DND-41 (cell line): ENCODE results near the gene IFT43.

Experiments
- ATAC-seq: fragments of 200-7000 bp; cut with Tn5 transposase; 3 replicates; pipeline ENCODE4 v1.9.1; 2021; ENCODE audit warnings: low read depth; ENCODE audit not compliant: insufficient read depth
- DNase-seq: peaks from one replicate; pipeline ENCODE4 v3.0.0-alpha.2; 2020
- H2AFZ ChIP-seq: 2 replicates; pipeline ENCODE4 v1.6.0; 2012; ENCODE audit warnings: low read depth, low read length
- H3K27ac ChIP-seq: 2 replicates; pipeline ENCODE4 v1.5.1; 2012; ENCODE audit warnings: low read length, inconsistent platforms
- H3K27me3 ChIP-seq: fragments of 200-600 bp; sonication (generic); 2 replicates; pipeline ENCODE4 v1.6.0; 2012; ENCODE audit warnings: low read length, mild to moderate bottlenecking, inconsistent platforms; ENCODE audit not compliant: insufficient read depth, poor library complexity
- H3K36me3 ChIP-seq: 2 replicates; pipeline ENCODE4 v1.5.1; 2012; ENCODE audit warnings: low read length, inconsistent platforms; ENCODE audit not compliant: insufficient read depth
- H3K4me1 ChIP-seq: 2 replicates; pipeline ENCODE4 v1.5.1; 2012; ENCODE audit warnings: mild to moderate bottlenecking, low read length; ENCODE audit not compliant: insufficient read depth
- H3K4me2 ChIP-seq: 2 replicates; pipeline ENCODE4 v1.6.0; 2012; ENCODE audit warnings: mild to moderate bottlenecking, moderate library complexity, low read length, inconsistent platforms; ENCODE audit not compliant: insufficient read depth
- H3K4me3 ChIP-seq, 2 experiments: fragments of 200-600 bp in 1 of 2; shearing (Covaris generic) in 1 of 2; 2 replicates each; pipeline ENCODE4 v1.5.1; 2012 to 2016; ENCODE audit warnings: inconsistent platforms in 2 of 2, low read length in 2 of 2, mild to moderate bottlenecking in 2 of 2, low read depth in 1 of 2, moderate library complexity in 1 of 2
- H3K79me2 ChIP-seq: 2 replicates; pipeline ENCODE4 v1.6.0; 2012; ENCODE audit warnings: low read length, inconsistent platforms; ENCODE audit not compliant: insufficient read depth
- H3K9ac ChIP-seq: 2 replicates; pipeline ENCODE4 v1.6.0; 2012; ENCODE audit warnings: low read depth, mild to moderate bottlenecking, inconsistent platforms, low read length, moderate library complexity
- H3K9me3 ChIP-seq: 2 replicates; pipeline ENCODE4 v1.5.1; 2012; ENCODE audit warnings: low read length, moderate library complexity, mild to moderate bottlenecking, inconsistent platforms; ENCODE audit not compliant: insufficient read depth, severe bottlenecking
- H4K20me1 ChIP-seq: 2 replicates; pipeline ENCODE4 v1.6.0; 2012; ENCODE audit warnings: low read length; ENCODE audit not compliant: insufficient read depth
- EZH2 ChIP-seq: IDR thresholded peaks from 3 replicates; pipeline ENCODE4 v1.6.1; 2012; ENCODE audit warnings: borderline replicate concordance, low read depth, mild to moderate bottlenecking, moderate library complexity, low read length, inconsistent platforms; ENCODE audit not compliant: severe bottlenecking
- TF ChIP-seq, protein P1 (sequence below): IDR thresholded peaks from 2 replicates; pipeline ENCODE4 v1.5.1; 2012; ENCODE audit warnings: borderline replicate concordance, low read length, moderate library complexity, mild to moderate bottlenecking; ENCODE audit not compliant: poor library complexity, severe bottlenecking; ENCODE audit errors: extremely low read depth

The IFT43 gene

DNA sequence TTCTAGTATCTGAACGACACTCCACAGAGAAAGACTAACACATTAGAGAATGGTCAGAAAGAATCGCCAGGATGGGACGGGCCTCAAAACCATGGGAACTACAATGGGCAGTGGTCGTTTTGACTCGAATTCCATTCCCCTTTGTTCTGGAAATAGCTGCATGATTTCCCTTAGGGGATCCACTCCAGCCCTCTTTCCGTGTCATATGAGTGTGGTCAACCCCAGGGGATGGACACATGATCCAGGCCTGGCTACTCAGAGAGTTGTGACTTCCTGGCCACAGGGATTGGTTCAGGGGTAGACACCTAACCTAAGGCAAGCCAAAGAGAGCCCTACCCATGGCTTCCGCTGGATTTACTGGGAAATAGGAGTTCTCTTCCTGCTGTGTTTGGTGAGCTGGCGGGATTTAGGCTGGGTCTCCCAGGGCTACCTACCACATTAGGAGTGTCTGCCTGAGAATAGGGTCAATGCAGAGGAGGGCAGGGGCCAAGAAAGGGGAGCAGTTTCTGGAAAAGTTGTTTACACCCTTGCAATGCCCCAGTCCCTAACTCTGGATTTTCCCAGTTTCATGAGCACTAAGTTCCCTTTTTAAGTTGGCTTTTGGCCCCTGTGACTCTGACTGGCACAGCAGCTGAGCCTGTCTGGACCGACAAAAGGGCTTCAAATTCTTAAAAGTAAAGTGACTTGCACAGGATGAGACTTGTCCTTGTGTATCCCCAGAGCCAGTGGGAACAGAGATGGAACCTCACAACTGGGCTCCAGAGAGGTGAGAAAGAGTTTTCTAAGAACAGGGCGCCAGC, 138.1 kb downstream of the IFT43 start:
- no peak overlapping the region for H3K9ac ChIP-seq
- H3K4me1 ChIP-seq = no peaks in the 10 kb centered on the region
- H2AFZ ChIP-seq = no peak overlapping the region
- ATAC-seq (no peak), DNase-seq (no peak)
- TF ChIP-seq, protein P1, sequence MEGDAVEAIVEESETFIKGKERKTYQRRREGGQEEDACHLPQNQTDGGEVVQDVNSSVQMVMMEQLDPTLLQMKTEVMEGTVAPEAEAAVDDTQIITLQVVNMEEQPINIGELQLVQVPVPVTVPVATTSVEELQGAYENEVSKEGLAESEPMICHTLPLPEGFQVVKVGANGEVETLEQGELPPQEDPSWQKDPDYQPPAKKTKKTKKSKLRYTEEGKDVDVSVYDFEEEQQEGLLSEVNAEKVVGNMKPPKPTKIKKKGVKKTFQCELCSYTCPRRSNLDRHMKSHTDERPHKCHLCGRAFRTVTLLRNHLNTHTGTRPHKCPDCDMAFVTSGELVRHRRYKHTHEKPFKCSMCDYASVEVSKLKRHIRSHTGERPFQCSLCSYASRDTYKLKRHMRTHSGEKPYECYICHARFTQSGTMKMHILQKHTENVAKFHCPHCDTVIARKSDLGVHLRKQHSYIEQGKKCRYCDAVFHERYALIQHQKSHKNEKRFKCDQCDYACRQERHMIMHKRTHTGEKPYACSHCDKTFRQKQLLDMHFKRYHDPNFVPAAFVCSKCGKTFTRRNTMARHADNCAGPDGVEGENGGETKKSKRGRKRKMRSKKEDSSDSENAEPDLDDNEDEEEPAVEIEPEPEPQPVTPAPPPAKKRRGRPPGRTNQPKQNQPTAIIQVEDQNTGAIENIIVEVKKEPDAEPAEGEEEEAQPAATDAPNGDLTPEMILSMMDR = no peak
- TF ChIP-seq EZH2 = no peak
- no peaks in the 10 kb centered on the region for H3K27me3 ChIP-seq
- H3K4me3 ChIP-seq = no peak overlapping the region
- no peak overlapping the region for H3K27ac ChIP-seq
- H4K20me1 ChIP-seq = no peaks in the 10 kb centered on the region
- H3K79me2 ChIP-seq = no peaks in the 10 kb centered on the region
- H3K9me3 ChIP-seq = no peaks in the 10 kb centered on the region
- no peak overlapping the region for H3K4me2 ChIP-seq
- H3K36me3 ChIP-seq = no peaks in the 10 kb centered on the region

DNA sequence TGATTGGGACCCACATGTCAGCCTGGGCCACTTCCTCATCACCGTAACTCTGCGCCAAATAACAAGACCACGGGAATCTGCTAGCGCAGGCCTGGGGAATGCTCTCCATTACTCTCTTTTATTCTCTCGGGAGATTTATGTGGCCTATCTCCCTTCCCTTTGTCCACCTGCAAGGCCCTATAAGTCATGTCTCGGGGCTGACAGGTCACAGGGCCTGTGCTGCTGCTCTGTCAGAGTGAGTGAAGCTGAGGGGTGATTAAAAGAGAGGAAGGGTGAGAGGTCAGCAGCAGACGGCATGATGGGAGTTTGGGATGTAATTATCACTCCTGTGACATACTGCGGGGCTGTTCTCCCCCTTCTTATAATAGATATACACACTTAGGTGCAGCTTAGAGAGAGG, 139.9 kb downstream of the IFT43 start:
- Histone ChIP-seq H3K27ac (no peak overlapping the region), H2AFZ (no peak overlapping the region), H3K4me2 (no peak overlapping the region), H3K4me3 (no peak overlapping the region), H3K9ac (no peak overlapping the region), H3K79me2 (no peaks in the 10 kb centered on the region), H3K27me3 (no peaks in the 10 kb centered on the region), H3K4me1 (no peaks in the 10 kb centered on the region), H3K36me3 (no peaks in the 10 kb centered on the region), H3K9me3 (no peaks in the 10 kb centered on the region), H4K20me1 (no peaks in the 10 kb centered on the region)
- DNase-seq (no peak), ATAC-seq (no peak)
- TF ChIP-seq, protein P1 = no peak
- no peak for TF ChIP-seq EZH2

DNA sequence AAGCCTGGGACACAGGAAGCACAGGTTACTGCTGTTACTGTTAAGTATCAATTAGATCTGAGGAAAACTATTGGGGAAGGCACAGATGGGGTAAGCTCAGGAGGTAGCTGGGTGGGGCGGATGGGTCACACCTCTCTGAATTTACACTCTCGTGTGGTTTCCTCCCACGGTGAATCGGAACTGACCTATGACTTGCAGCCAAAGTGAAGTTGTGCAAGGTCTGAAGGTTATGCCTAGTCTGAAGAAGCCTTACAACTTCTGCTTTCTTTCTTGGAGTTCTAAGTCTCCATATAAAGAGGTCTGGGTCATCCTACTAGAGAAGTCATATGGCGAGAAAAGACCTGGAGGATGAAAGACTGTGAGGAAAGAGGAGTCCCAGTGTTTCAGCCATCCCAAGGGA, 140.5 kb downstream of the IFT43 start:
- Histone ChIP-seq H3K79me2 (no peaks in the 10 kb centered on the region), H4K20me1 (no peaks in the 10 kb centered on the region), H3K27ac (no peak overlapping the region), H3K27me3 (no peaks in the 10 kb centered on the region), H3K4me1 (no peaks in the 10 kb centered on the region), H3K4me3 (no peak overlapping the region), H3K9me3 (no peaks in the 10 kb centered on the region), H2AFZ (no peak overlapping the region), H3K4me2 (no peak overlapping the region), H3K9ac (no peak overlapping the region), H3K36me3 (no peaks in the 10 kb centered on the region)
- TF ChIP-seq, protein P1 = no peak
- TF ChIP-seq EZH2 = no peak
- ATAC-seq = no peak
- DNase-seq = no peak
